GM23338 (cell line): ENCODE results near the gene CXCL8. TPM values are rescaled to one million over a fixed set of nuclear protein-coding genes. Genes with fewer than 3 reads are reported as not detected.

Experiments used
- ATAC-seq: fragments of 200-7000 bp; cut with Tn5 transposase; 3 replicates; pipeline ENCODE4 v1.9.1; 2020
- DNase-seq: peaks from one replicate; pipeline ENCODE4 v3.0.0-alpha.2; 2015; ENCODE audit warnings: low spot score
- H2AFZ ChIP-seq: fragments of 200-600 bp; sonication (generic); 2 replicates; pipeline ENCODE4 v1.8.0; 2016; ENCODE audit warnings: antibody characterized with exemption, mild to moderate bottlenecking, moderate library complexity
- H3F3A ChIP-seq: fragments of 200-600 bp; sonication (generic); replicated peaks from 2 replicates; pipeline ENCODE4 v1.8.0; 2017; ENCODE audit warnings: antibody characterized with exemption, mixed run types, low read depth
- H3K27ac ChIP-seq: fragments of 200-600 bp; sonication (generic); 2 replicates; pipeline ENCODE4 v1.6.1; 2016; ENCODE audit warnings: low read depth
- H3K27me3 ChIP-seq: fragments of 200-600 bp; sonication (generic); 2 replicates; pipeline ENCODE4 v1.8.0; 2016; ENCODE audit warnings: mild to moderate bottlenecking, mixed run types, moderate library complexity; ENCODE audit not compliant: insufficient read depth
- H3K36me3 ChIP-seq: fragments of 200-600 bp; sonication (generic); 2 replicates; pipeline ENCODE4 v1.8.0; 2016; ENCODE audit warnings: mild to moderate bottlenecking; ENCODE audit not compliant: insufficient read depth
- H3K4me1 ChIP-seq: fragments of 200-600 bp; sonication (generic); 2 replicates; pipeline ENCODE4 v1.8.0; 2016; ENCODE audit warnings: mild to moderate bottlenecking, moderate library complexity; ENCODE audit not compliant: insufficient read depth
- H3K4me2 ChIP-seq: fragments of 200-600 bp; sonication (generic); 2 replicates; pipeline ENCODE4 v1.7.1; 2017; ENCODE audit warnings: mixed run types
- H3K4me3 ChIP-seq: fragments of 200-600 bp; sonication (generic); 2 replicates; pipeline ENCODE4 v1.6.1; 2016; ENCODE audit warnings: mixed run types
- H3K79me2 ChIP-seq: fragments of 200-600 bp; sonication (generic); replicated peaks from 2 replicates; pipeline ENCODE4 v1.8.0; 2017; ENCODE audit warnings: mild to moderate bottlenecking; ENCODE audit not compliant: insufficient read depth
- H3K9me2 ChIP-seq: fragments of 200-600 bp; sonication (generic); 2 replicates; pipeline ENCODE4 v1.8.0; 2017; ENCODE audit not compliant: insufficient read depth
- H4K20me1 ChIP-seq: fragments of 200-600 bp; sonication (generic); replicated peaks from 2 replicates; pipeline ENCODE4 v1.8.0; 2017; ENCODE audit warnings: mild to moderate bottlenecking; ENCODE audit not compliant: insufficient read depth
- H3K27ac Mint-ChIP-seq: 2 replicates; pipeline ENCODE4 v1.8.0; 2020; ENCODE audit warnings: inconsistent platforms, mild to moderate bottlenecking, moderate library complexity, mixed read lengths
- H3K27me3 Mint-ChIP-seq: 3 replicates; pipeline ENCODE4 v1.8.0; 2022; ENCODE audit warnings: low read depth, mild to moderate bottlenecking, moderate library complexity, mixed read lengths, inconsistent platforms; ENCODE audit not compliant: insufficient read depth, poor library complexity
- H3K36me3 Mint-ChIP-seq: 3 replicates; pipeline ENCODE4 v1.8.0; 2021; ENCODE audit warnings: low read depth, mild to moderate bottlenecking, inconsistent platforms, moderate library complexity, mixed read lengths
- H3K4me1 Mint-ChIP-seq: 3 replicates; pipeline ENCODE4 v1.8.0; 2020; ENCODE audit warnings: mild to moderate bottlenecking, inconsistent platforms, mixed read lengths
- H3K4me3 Mint-ChIP-seq: 3 replicates; pipeline ENCODE4 v1.8.0; 2021; ENCODE audit warnings: moderate library complexity, mild to moderate bottlenecking, inconsistent platforms, mixed read lengths
- H3K9me3 Mint-ChIP-seq: 3 replicates; pipeline ENCODE4 v1.8.0; 2020; ENCODE audit warnings: moderate library complexity, mild to moderate bottlenecking, inconsistent platforms, mixed read lengths
- CREB1 ChIP-seq: fragments of 250-450 bp; sonication (Bioruptor Pico); IDR thresholded peaks from 2 replicates; pipeline ENCODE4 v1.5.0; 2020; ENCODE audit warnings: low read depth, mild to moderate bottlenecking, moderate library complexity
- ETS1 ChIP-seq: IDR thresholded peaks from 2 replicates; pipeline ENCODE4 v1.6.1; 2016; ENCODE audit warnings: antibody characterized with exemption
- EZH2 ChIP-seq: fragments of 200-600 bp; sonication (generic); IDR thresholded peaks from one replicate; pipeline ENCODE4 v1.8.0; 2017; ENCODE audit warnings: antibody characterized with exemption, mild to moderate bottlenecking, low read depth; ENCODE audit not compliant: unreplicated experiment
- EZH2phosphoT487 ChIP-seq: fragments of 200-600 bp; sonication (generic); IDR thresholded peaks from one replicate; pipeline ENCODE4 v1.8.1; 2018; ENCODE audit warnings: antibody characterized with exemption; ENCODE audit not compliant: unreplicated experiment
- JUNB ChIP-seq: IDR thresholded peaks from one replicate; pipeline ENCODE4 v1.6.1; 2016; ENCODE audit warnings: antibody characterized with exemption; ENCODE audit not compliant: unreplicated experiment
- POLR2AphosphoS5 ChIP-seq: IDR thresholded peaks from 2 replicates; pipeline ENCODE4 v1.6.1; 2016; ENCODE audit warnings: antibody characterized with exemption, low read depth
- REST ChIP-seq: IDR thresholded peaks from one replicate; pipeline ENCODE4 v1.6.1; 2018; ENCODE audit warnings: antibody characterized with exemption; ENCODE audit not compliant: unreplicated experiment
- STAT1 ChIP-seq: IDR thresholded peaks from one replicate; pipeline ENCODE4 v1.6.1; 2016; ENCODE audit warnings: antibody characterized with exemption; ENCODE audit not compliant: unreplicated experiment
- ZNF114 ChIP-seq: fragments of 250-450 bp; sonication (Bioruptor Pico); IDR thresholded peaks from 2 replicates; pipeline ENCODE4 v1.5.0; 2020; ENCODE audit warnings: mild to moderate bottlenecking, moderate library complexity
- ZNF331 ChIP-seq: fragments of 250-450 bp; sonication (Bioruptor Pico); IDR thresholded peaks from 2 replicates; pipeline ENCODE4 v1.5.0; 2020; ENCODE audit warnings: low read depth, mild to moderate bottlenecking, moderate library complexity
- ZNF462 ChIP-seq: fragments of 250-450 bp; sonication (Bioruptor Pico); IDR thresholded peaks from 2 replicates; pipeline ENCODE4 v1.5.0; 2020; ENCODE audit warnings: mild to moderate bottlenecking, moderate library complexity
- polyA plus RNA-seq: library from polyadenylated mRNA; unstranded; fragments of >200 nt; fragmentation: Nextera tagmentation; extraction: Ambion mirVana; gene quantifications from 2 replicates; pipeline ENCODE4 v1.2.1, GENCODE V29; 2016
- total RNA-seq: library from RNA; depleted of rRNA; stranded (reverse); fragments of >200 nt; shearing (Covaris generic); gene quantifications from 2 replicates; pipeline ENCODE4 v1.2.3, GENCODE V29; 2014

Gene CXCL8
- total and polyA plus RNA-seq, 2 experiments from 2014 or later = 0.11 TPM; not detected in 1

- TF ChIP-seq ZNF462 (CRISPR knock-in tag) (no peak), REST (no peak), ZNF114 (CRISPR knock-in tag) (no peak), JUNB (no peak), STAT1 (no peak)
These were observed 17.3 kb upstream of the CXCL8 start (continued) for GRCh38 chr4:73723023-73723422.

GRCh38 chr4:73723928-73724327 lies 16.4 kb upstream of the CXCL8 start:
- Histone ChIP-seq H3F3A (no peaks in the 10 kb centered on the region), H3K4me3 (no peak overlapping the region), H3K4me2 (no peak overlapping the region), H3K27me3 (no peaks in the 10 kb centered on the region), H3K4me1 (no peaks in the 10 kb centered on the region; the same call in 1 of the 2 replicates), H3K27ac (no peak overlapping the region), H2AFZ (peak overlapping the region; percentile 53; the same call in 1 of the 2 replicates), H3K36me3 (no peaks in the 10 kb centered on the region), H3K79me2 (no peaks in the 10 kb centered on the region), H4K20me1 (no peaks in the 10 kb centered on the region), H3K9me2 (no peaks in the 10 kb centered on the region)
- no peaks in the 10 kb centered on the region for H3K27me3 Mint-ChIP-seq
- DNase-seq = no peak
- H3K4me1 Mint-ChIP-seq = peaks cover 5% of the 10 kb centered on the region; the same call in 1 of the 3 replicates
- no peak overlapping the region for H3K27ac Mint-ChIP-seq
- no peaks in the 10 kb centered on the region for H3K36me3 Mint-ChIP-seq
- no peak for ATAC-seq
- no peak overlapping the region for H3K4me3 Mint-ChIP-seq
- H3K9me3 Mint-ChIP-seq = no peaks in the 10 kb centered on the region
- TF ChIP-seq EZH2 (no peak), JUNB (no peak), ETS1 (no peak), ZNF331 (CRISPR knock-in tag) (no peak), STAT1 (no peak), EZH2phosphoT487 (no peak), ZNF114 (CRISPR knock-in tag) (no peak), CREB1 (CRISPR knock-in tag) (no peak), POLR2AphosphoS5 (no peak)
